ENCODE data around the gene ATP5PO.

DNA sequence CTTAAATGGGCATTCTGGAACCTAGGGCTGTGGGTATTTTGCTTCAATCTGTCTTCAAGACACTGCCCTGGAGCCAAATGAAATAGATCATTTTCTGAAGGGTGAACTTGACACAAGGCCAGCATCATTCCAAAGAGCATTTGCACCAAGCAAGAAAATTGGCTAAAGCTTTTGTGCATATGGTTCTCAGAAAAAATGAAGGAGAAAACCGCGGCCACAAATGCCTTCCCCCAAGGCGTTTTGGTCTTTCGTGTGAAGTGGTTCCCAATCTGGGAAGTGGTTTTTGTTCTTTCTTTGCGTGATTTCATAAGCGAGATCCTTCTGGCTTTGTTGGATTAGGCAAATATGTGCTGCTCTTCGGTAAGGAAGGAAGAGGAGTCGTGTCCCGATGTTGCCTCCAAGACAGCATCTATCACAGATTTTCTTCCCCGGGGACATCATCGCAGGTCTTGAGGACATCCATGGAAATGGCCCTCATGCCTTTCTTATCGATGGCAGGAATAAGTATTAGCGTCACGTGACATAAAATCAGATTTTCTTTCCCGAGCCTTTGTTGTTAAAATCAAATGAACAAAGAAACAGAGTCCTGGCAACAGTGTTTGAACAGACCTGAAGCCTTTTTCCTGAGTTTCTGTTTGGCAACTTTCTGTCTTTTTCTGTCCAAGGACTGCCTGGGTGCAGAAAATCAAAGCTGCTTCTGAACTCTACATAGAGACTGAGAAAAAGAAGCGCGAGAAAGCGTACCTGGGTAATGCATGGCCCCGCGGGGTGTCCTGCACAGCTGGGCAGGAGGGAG lies 31.0 kb downstream of the ATP5PO start:
- TF ChIP-seq CTCF (conservative IDR thresholded peaks at IDR 0.05; ENCODE audit: low read length) (no peak), EZH2phosphoT487 (IDR thresholded peaks at IDR 0.05; ENCODE audit: borderline replicate concordance, low read depth, low read length) (no peak)

Data from OCI-LY7 (cell line).